ENCODE data around the gene VPS8.
A peak's percentile ranks its signal among the peaks of the same experiment; 100 is the strongest.

Gene VPS8

DNA sequence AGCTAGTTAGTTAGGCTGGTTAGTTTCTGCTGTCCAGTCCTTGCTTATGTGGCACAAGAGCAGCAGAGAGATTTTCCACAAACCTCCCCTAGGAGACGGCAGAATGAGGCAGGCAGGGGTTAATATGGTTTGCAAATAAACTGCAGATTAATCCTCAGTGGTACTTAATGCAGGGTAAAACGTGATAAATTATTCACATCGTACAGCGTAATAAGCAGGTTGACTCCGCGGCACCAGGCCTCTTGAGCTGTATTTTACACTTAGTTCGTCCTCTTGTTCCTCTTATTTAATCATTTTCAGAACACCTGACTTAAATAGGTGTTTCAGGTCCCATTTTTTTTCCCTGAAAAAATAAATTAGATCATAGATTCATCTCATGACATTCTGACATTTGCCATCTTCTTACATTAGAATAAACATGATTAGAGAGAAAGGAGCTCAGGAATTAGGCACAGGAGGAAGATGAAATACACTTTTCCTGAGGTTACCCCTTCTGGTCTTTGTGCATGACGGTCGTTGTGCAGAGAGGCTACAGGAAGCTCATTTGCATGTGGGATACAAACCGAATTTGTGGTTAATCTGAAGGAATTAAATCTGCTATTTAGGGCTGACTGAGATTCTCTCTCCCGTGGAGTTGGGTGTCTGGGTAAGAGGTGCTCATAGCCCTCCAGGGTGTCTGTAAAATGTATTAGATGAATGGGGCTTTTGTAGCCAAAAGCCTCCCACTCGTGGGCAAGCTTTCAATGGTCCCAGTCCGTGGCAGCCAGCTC is 27.1 kb upstream of the VPS8 start:
- TF ChIP-seq, protein P1, sequence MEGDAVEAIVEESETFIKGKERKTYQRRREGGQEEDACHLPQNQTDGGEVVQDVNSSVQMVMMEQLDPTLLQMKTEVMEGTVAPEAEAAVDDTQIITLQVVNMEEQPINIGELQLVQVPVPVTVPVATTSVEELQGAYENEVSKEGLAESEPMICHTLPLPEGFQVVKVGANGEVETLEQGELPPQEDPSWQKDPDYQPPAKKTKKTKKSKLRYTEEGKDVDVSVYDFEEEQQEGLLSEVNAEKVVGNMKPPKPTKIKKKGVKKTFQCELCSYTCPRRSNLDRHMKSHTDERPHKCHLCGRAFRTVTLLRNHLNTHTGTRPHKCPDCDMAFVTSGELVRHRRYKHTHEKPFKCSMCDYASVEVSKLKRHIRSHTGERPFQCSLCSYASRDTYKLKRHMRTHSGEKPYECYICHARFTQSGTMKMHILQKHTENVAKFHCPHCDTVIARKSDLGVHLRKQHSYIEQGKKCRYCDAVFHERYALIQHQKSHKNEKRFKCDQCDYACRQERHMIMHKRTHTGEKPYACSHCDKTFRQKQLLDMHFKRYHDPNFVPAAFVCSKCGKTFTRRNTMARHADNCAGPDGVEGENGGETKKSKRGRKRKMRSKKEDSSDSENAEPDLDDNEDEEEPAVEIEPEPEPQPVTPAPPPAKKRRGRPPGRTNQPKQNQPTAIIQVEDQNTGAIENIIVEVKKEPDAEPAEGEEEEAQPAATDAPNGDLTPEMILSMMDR (IDR thresholded peaks at IDR 0.05; ENCODE audit: low read depth, low read length, missing control alignments) = no peak
- DNase-seq (ENCODE audit: low read depth) = no peak
- H3K4me3 ChIP-seq (ENCODE audit: low read depth, low read length) = no peak overlapping the region
- in situ Hi-C loops (cut with HindIII; ENCODE audit: low sequenced_read_pairs) = no loop called here

DNA sequence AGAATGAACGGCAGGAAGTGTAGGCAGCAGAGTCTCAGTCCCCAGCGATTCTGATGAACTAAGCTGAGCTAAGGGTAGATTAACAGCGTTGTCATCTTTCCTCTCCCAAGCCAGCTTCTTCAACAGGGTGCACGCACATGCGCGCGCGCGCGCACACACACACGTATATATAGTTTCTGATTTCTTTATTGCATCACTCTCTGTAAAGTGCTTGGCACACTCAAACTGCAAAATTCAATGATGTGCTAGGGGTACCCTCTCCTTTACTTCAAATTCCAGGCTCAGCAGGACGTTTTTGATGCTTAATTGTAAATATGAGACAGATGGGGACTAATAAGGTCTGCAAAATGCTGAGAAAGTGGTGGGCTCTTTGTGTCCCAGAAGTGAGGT is 26.1 kb upstream of the VPS8 start:
- DNase-seq (ENCODE audit: low read depth) = no peak
- no peak overlapping the region for H3K4me3 ChIP-seq (ENCODE audit: low read depth, low read length)
- TF ChIP-seq, protein P1 (IDR thresholded peaks at IDR 0.05; ENCODE audit: low read depth, low read length, missing control alignments) = no peak
- in situ Hi-C loops (cut with HindIII; ENCODE audit: low sequenced_read_pairs) = no loop called here

DNA sequence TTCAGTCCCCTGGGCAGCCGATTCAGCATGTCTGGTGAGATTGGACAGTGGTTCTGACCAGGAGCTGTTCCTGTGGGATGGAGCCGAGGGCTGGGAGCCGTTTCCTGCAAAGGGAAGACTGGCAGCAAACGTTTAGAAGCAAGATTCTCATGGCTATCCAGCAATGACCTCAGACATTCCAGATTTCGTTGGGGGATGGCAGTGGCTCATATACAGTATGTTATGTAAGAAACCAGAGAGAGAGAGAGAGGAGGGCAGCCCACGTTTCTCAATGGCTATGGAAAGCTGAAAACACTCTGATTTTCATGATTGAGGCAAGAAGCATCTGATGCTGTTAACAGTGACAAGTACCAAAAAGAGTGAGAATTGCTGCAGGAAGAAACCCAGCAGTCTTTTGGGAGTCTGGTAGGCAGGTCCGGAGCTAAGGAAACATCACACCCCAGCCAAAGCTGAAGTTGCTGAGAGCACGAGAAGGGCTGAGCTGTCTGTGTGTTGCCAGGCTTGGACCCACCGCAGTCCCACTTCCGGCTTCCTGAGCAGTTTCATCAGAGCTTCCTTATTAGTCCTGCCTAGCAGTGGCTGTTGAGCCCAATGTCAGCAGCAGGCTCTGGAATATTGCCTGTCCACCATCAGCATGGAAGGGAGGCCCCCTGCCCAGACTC is 25.6 kb upstream of the VPS8 start:
- DNase-seq (ENCODE audit: low read depth) = peak; percentile 32

DNA sequence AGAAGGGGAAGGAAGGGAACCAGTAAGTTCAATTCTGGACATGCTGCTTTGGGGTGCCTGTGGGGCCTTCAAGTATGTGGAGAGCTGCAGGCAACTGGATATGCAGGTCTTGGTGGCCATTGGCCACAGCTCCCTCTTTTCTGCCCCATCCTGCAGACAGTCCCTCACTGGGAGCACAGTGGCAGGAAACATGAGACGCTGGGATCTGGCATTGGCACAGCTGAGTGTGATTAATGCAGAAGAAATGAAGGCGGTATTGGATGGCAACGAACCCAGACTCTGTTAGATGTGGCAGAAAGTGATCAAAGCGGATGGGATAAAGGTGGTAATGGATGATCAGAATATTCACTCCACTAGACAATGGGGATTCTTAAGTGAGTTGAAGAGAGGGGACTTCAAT is 23.2 kb upstream of the VPS8 start:
- in situ Hi-C loops (cut with HindIII; ENCODE audit: low sequenced_read_pairs) = no loop called here
- no peak overlapping the region for H3K4me3 ChIP-seq (ENCODE audit: low read depth, low read length)
- no peak for DNase-seq (ENCODE audit: low read depth)
- TF ChIP-seq, protein P1 (IDR thresholded peaks at IDR 0.05; ENCODE audit: low read depth, low read length, missing control alignments) = no peak

More for the DNA sequence above, 25.6 kb upstream of the VPS8 start:
- TF ChIP-seq, protein P1 (IDR thresholded peaks at IDR 0.05; ENCODE audit: low read depth, low read length, missing control alignments) = no peak
- in situ Hi-C loops (cut with HindIII; ENCODE audit: low sequenced_read_pairs) = no loop called here
- H3K4me3 ChIP-seq (ENCODE audit: low read depth, low read length) = no peak overlapping the region

DNA sequence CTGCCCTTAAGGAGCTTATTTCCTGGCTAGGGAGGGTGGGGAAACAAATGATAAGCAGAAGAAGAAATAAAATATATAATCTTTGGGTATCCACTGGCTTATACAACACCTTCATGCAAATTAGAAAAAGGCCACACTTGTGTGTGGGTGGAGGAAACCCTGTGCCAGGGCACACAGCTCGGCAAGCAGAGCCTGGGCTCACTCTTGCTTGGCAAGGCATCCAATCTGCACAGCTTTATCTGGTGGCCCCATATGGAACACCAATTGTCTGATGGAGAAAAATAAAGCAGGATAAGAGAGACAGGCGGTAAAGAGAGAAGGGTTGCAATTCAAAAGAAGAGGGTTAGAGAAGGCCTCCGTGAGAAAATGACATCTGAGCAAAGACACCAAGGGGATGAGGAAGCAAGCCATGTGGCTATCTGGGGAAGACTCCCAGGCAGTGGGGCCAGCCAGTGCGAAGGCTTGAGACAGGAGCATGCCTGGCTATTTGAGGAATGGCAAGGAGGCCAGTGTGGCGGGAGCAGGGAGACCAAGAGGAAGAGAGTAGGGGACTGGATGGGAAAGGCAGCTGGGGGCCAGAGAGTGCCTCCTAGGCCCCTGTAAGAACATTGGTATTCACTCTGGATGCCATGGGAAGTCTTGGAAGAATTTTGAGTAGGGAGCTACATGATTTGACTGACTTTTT is 22.5 kb upstream of the VPS8 start:
- no peak overlapping the region for H3K4me3 ChIP-seq (ENCODE audit: low read depth, low read length)
- in situ Hi-C loops (cut with HindIII; ENCODE audit: low sequenced_read_pairs) = no loop called here
- DNase-seq (ENCODE audit: low read depth) = no peak
- TF ChIP-seq, protein P1 (IDR thresholded peaks at IDR 0.05; ENCODE audit: low read depth, low read length, missing control alignments) = no peak

DNA sequence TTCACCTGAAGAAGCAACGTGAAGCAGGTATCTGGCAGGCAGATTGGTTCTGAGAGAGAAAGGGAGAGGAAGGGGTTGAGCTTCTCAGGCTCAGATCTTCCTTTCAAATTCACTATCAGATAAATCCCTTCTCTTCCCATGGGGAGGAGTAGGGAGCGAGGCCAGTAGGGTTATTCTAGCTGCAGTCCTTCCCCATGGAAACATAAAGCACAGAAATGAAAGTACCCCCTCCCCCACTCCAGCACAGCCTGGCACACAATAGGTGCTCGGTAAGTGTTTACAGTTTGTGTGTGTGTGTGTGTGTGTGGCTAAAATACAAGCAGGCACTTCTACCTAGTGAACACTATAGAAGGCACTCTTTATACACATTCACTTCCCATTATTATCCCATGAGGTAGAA is 20.8 kb upstream of the VPS8 start:
- DNase-seq (ENCODE audit: low read depth) = no peak
- in situ Hi-C loops (cut with HindIII; ENCODE audit: low sequenced_read_pairs) = no loop called here
- no peak overlapping the region for H3K4me3 ChIP-seq (ENCODE audit: low read depth, low read length)
- TF ChIP-seq, protein P1 (IDR thresholded peaks at IDR 0.05; ENCODE audit: low read depth, low read length, missing control alignments) = no peak
